Forelimb muscle (tissue), 1 donor: ENCODE data around the gene TSHZ2. TPM values are rescaled to one million over a fixed set of nuclear protein-coding genes. Genes with fewer than 3 reads are reported as not detected.
A peak's percentile ranks its signal among the peaks of the same experiment; 100 is the strongest.

Source experiments
- DNase-seq: peaks from one replicate; pipeline ENCODE4 v3.0.0-alpha.2; 2013; ENCODE audit warnings: low read depth
- polyA plus RNA-seq: library from polyadenylated mRNA; unstranded; fragments of 120-200 nt; gene quantifications from one replicate; pipeline ENCODE4 v1.2.1, GENCODE V29; 2013; ENCODE audit not compliant: insufficient read length

The TSHZ2 gene
- polyA plus RNA-seq, 1 donor: 9.0 TPM

DNA sequence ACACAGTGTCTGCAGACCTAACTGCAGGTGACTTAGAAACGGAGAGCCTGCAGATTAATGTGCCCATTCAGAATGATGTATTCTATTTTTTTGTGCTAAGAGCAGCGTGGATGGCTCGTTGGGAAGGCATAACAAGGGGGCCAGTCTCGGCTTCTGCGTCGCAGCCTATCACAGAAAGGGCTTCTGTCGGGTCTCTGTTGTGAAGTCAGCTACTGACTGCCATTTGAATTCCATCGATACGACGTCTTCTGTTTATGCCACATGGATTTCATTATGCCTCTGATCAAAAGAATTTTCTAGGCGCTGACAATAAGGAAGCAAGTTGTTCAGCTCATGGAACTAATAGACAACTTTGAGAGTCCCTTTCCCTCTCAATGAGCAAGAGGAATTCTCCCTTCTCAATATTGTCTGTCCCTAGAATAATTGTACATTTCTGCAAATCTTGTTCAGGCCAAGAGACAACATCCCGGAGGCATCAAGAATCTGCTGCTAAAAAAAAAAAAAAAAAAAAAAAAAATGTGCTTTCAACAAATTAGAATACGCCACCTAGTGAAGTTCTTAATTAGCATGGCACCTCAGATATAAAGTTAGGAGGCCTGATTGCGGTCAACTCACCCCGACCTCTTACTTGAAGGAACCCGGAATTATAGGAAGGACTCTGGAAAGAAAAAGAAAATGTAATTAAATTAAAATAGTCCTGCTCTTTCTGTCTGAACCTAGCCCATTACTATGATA lies 223.9 kb downstream of the TSHZ2 start:
- DNase-seq: no peak

- no peak for DNase-seq
These were observed 229.4 kb downstream of the TSHZ2 start for GRCh38 chr20:53201588-53201987.

GRCh38 chr20:53202777-53203176 lies 230.6 kb downstream of the TSHZ2 start:
- DNase-seq: no peak

GRCh38 chr20:53205046-53205445 lies 232.9 kb downstream of the TSHZ2 start:
- DNase-seq: no peak

DNA sequence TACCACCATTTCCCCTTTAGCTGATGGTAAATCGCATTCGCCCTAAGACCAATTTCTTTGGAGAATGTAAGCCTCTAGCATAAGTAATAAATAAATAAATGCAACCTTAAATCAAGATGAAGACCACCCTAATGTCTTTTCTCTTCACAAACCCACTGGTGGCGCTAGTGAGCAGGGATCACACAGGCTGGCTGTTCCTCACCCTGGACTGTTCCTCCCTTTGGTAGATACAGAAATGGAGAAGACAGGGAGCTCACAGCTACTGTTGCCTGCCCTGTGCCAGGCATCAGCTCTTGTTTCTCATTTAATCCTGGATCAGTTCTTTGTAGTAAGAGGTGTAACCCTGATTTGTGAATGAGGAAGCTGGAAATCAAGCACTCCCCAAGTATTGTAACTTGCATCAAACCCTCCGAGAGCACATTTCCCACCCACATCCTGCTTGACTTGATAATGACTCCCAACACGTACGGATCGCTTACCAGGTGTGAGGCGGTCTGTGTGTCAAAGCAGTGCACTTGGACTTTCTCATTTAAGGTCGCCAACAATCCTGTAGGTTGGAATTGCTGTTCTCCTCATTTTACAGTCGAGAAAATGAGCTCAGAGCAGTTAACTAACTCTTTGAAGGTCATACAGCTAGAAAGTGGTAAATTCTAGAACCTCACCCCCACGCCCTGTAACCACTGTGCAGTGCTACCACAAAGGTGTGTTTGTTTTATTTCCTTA lies 236.1 kb downstream of the TSHZ2 start:
- DNase-seq: no peak

GRCh38 chr20:53210041-53210440 lies 237.9 kb downstream of the TSHZ2 start:
- DNase-seq: no peak

DNA sequence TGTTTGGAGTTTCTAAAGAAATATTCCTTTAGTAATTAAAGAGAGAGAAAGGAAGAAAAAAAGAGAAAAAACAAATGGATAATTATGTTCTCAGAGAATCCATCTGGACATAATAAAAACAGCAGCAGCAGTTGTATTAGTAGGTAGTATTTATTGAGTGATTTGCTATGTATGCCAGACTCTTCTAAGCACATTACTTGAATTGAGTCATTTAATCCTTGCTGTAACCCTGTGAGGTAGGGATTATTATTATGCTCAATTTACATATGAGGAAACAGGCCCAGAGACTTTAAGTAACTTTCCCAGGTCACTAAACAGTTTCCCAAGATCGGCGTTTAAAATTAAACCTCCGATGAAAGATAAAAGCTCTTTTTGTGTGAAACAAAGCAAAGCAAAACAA lies 238.8 kb downstream of the TSHZ2 start:
- no peak for DNase-seq

GRCh38 chr20:53212018-53212417 lies 239.9 kb downstream of the TSHZ2 start:
- DNase-seq: no peak

DNA sequence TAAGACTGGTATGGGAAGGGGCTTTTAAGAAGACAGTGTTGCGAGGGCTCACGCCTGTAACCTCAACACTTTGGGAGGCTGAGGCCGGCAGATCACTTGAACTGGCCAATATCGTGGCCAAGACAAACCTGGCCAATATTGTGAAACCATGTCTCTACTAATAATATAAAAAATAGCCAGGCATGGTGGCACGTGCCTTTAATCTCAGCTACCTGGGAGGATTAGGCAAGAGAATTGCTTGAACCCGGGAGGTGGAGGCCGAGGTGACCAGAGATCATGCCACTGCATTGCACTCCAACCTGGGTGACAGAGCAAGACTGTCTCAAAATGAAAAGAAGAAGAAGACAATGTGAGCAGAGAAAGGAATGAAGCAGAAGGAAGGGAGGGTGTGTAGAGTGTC lies 242.2 kb downstream of the TSHZ2 start:
- no peak for DNase-seq

DNA sequence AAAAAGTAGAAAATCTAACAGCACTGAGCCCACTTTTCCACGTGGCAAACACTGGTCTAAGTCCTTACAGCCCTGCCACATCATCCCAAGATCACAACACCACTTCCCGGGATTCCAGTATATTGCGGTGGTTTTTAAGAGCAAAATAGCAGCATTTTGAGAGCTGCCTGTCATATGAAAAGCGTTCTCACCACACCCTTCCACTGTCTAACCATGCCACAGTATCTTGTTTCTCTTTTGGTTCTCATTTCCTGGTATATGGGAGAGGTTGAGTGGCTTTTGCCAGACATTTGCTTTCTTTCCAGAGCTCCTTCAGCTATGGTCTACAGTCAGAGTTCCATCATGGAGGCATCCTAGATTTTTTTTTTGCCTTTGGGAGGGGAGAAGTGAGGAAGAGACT lies 243.0 kb downstream of the TSHZ2 start:
- no peak for DNase-seq

DNA sequence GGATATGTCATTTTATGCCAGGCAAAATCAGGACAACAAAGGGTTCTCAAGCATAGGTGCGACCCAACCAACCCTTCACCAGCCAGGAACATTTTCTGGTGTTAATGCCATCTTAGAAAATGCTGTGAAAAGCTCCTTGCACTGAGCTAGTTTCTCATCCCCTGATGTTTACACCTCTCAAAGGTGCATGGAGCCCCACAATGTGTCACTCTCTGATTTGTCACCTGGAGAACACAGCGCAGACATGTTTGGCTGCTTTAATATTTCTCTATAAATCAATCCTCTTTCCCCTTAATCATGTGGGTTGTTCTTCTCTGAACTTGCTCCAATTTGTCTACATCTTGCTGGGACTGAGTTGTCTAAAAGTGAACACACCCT lies 244.3 kb downstream of the TSHZ2 start:
- DNase-seq: no peak

DNA sequence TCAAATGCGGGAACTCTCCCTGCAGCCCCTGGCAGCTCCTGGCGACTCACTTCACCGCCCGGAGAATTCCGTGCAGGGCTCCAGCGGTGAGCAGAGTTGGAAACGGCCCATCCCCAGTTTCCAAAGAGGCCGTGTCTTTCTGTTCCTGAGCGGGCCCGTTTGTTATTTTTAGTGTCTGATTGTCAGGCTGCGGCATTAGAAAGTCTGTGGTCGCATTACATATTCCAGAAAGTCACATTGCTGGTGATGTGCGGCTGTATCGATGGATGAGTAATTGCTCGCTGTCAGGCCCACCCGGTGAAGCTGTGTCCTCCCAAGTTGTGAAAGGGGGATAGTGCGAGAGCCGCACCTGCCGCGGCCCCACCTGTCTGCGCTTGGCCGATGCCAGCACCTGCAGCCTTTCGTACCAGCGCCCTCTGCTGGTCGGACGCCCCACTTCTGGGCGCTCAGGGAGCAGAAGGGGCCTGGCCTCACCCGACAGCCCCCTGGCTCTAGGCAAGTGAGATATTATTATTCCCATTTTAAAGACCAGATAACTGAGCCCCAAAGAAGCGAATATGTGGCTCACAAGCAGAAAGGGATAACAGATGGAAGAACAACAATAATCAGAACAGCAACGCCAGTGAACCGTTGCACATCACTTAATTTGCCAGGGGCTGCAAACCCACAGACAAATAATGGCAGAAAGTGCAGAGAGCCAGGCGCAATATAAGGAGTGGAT lies 244.9 kb downstream of the TSHZ2 start:
- DNase-seq: no peak

- DNase-seq: no peak
These were observed 248.5 kb downstream of the TSHZ2 start for GRCh38 chr20:53220482-53221307.

GRCh38 chr20:53221731-53222130 lies 249.6 kb downstream of the TSHZ2 start:
- DNase-seq: peak; percentile 38

DNA sequence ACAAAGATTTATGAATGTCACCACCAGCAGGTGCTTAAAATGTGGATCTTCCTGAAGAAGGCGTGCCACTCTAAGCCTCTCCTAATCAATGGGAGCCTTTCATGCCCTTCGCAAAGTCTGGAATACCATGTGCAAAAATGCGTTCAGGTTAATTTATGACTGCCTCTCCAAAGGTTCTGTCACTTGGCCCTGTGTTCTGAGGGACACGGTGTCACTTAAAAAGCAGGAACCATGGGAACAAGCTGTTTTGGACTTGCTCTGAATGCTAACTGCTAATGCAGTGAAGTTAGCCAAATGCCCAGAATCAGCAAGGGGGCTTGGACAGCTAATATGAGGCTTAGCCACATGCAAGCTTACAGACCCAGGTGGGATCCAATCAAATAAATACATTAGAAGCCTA lies 250.3 kb downstream of the TSHZ2 start:
- DNase-seq: no peak

- no peak for DNase-seq
These were observed 250.8 kb downstream of the TSHZ2 start for GRCh38 chr20:53222932-53223331.

DNA sequence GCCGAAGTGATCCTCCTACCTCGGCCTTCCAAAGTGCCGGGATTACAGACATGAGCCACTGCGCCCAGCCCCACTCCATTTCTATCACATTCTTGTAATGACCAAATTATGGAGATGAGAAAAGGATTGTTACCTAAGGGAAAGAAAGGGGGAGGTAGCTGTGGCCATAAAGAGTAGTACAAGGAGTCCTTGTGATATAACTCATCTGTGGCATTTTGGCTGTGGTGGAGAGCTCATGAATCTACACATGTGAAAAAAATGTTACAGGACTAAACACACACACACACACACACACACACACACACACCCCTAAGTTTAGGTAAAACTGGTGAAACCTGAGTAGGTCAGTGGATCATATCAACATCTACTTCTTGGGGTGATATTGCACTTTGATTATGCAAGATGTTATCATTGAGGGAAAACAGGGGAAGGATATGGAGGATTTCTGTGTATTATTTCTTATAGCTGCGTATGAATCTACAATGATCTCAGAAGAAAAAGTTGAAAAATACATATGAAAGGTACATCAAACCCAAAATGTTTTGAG lies 251.5 kb downstream of the TSHZ2 start:
- DNase-seq: no peak

GRCh38 chr20:53224851-53225250 lies 252.7 kb downstream of the TSHZ2 start:
- DNase-seq: no peak

GRCh38 chr20:53226826-53227225 lies 254.7 kb downstream of the TSHZ2 start:
- no peak for DNase-seq

- no peak for DNase-seq
These were observed 255.4 kb downstream of the TSHZ2 start for GRCh38 chr20:53227523-53227922.

DNA sequence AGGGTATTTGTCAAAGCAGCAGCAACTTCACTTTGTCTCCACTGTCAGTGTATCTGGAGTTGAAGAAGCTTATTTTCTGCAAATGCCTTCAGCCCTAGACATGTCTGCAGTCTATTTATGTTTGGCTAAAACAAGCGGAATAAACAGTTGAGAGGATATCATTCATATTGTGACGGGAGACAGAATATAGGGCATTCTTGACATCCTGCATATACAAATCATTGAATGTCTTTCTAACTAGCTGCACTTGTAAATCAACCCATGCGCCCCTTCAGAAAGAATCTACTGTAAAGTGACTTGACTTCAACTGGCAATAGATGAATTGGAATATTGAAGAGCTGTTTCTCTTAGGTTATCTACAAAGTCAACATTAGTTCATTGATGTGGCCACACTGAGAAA lies 258.9 kb downstream of the TSHZ2 start:
- DNase-seq: no peak

DNA sequence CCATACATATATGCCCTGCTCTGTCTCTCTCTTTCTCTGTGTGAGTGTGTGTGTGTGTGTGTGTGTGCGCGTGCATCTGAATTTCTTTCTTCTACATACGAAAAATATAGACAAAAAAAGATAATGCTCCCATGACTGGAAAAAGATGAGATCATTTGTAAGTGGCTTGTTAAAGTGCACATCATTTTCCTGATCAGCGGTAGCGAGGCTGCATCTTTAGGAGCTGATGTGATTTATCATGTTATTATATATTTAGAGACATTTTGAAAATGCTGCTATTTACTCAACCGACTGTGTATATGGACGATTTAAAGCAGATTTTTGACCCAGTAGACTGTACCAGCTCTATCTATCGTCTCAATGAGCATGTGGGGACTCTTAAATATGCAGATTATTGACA lies 265.3 kb downstream of the TSHZ2 start:
- no peak for DNase-seq
